ENCODE measurements around the gene LRRC8B.
"Not testable (repeated sequence)": the region's sequence is repeated elsewhere in the genome, so short reads cannot be mapped to it uniquely, and the experiment has no call there.

The LRRC8B gene

DNA sequence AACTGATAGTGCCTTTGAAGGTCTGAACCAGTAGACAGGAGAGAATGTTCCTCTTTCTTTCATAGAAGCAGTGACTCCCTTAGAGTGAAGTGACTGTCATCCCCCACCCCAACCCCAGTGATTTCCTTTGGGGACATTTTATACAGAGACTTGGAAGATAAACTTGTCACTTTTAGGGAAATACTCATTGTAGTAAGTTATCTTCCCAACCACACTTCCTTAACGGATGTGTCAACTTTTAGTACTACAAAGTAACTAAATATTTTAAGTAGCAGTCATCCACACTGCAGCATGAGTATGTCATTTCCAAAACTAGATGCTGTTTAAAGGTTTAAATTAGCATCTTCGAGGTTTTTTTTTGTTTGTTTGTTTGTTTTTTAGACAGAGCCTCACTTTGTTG lies 13.7 kb downstream of the LRRC8B start:
- no peak for DNase-seq (ENCODE audit: low read depth)
- TF ChIP-seq, protein P1, sequence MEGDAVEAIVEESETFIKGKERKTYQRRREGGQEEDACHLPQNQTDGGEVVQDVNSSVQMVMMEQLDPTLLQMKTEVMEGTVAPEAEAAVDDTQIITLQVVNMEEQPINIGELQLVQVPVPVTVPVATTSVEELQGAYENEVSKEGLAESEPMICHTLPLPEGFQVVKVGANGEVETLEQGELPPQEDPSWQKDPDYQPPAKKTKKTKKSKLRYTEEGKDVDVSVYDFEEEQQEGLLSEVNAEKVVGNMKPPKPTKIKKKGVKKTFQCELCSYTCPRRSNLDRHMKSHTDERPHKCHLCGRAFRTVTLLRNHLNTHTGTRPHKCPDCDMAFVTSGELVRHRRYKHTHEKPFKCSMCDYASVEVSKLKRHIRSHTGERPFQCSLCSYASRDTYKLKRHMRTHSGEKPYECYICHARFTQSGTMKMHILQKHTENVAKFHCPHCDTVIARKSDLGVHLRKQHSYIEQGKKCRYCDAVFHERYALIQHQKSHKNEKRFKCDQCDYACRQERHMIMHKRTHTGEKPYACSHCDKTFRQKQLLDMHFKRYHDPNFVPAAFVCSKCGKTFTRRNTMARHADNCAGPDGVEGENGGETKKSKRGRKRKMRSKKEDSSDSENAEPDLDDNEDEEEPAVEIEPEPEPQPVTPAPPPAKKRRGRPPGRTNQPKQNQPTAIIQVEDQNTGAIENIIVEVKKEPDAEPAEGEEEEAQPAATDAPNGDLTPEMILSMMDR (conservative IDR thresholded peaks at IDR 0.05; ENCODE audit: low read depth, low read length) = no peak
- H3K4me3 ChIP-seq (ENCODE audit: low read depth, low read length) = no peak overlapping the region

DNA sequence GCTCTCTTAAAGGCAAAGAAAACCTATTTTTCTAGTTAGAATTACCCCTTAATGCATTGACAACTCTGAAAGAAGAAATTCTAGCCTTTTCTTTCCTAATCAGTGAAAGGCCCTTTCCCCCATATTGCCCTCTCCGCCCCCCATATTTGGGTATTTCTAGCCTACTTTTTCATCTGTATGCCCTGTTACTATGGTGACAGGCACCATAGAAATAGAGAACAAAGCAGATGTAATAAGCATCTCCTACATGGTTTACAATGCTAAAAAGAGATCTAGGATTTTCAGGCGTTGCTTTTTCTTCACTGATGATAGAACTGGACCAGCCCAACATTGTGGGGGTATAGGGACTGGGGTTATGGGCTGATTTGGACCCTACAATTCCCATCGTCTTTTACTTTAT lies 14.5 kb downstream of the LRRC8B start:
- no peak overlapping the region for H3K4me3 ChIP-seq (ENCODE audit: low read depth, low read length)
- TF ChIP-seq, protein P1 (conservative IDR thresholded peaks at IDR 0.05; ENCODE audit: low read depth, low read length) = no peak
- DNase-seq (ENCODE audit: low read depth) = no peak

DNA sequence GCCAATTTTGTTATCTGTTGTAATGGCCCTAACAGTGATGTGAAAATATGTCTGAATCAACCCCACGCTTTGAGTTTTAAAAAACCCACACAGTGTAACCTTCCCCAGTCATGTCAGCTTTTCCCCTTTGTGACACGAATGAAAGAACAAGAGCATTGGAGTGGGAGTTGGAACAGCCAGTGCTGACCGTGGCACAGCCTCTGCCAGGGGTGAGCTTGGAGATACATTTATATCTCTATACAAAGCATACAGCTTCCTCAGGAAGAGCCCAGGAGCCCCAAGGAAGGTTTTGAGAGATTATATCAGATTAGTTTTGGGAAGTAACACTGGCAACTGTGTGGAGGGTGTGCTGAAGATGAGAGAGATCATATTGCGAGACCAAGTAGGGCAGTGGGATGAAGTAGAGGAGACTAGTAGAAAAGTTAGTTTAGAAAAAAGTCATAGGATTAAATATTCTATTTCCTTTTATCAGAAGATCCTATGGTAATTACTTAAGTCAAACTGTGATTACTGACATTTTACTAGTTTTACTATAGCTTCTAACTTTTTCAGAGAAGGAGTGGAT lies 15.9 kb downstream of the LRRC8B start:
- H3K4me3 ChIP-seq (ENCODE audit: low read depth, low read length) = no peak overlapping the region
- TF ChIP-seq, protein P1 (conservative IDR thresholded peaks at IDR 0.05; ENCODE audit: low read depth, low read length) = no peak
- no peak for DNase-seq (ENCODE audit: low read depth)

DNA sequence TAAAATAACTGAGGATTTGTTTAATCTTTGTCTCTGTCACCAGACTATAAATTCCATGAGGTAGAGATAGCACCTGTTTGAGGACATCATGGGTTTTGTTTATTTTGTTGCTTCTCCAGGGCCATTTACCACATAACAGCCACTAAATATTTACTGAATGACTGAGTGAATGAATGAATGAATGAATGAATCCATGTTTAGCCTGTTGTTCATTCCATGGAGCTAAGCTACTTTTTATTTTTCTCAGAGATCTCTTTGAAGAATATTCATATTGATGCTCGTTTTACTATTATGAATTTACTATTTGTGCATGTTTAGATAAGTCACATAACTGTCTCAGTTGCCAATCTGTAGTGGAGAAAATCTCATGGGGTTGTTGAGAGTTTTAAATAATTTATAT lies 17.7 kb downstream of the LRRC8B start:
- no peak overlapping the region for H3K4me3 ChIP-seq (ENCODE audit: low read depth, low read length)
- TF ChIP-seq, protein P1 (conservative IDR thresholded peaks at IDR 0.05; ENCODE audit: low read depth, low read length) = no peak

DNA sequence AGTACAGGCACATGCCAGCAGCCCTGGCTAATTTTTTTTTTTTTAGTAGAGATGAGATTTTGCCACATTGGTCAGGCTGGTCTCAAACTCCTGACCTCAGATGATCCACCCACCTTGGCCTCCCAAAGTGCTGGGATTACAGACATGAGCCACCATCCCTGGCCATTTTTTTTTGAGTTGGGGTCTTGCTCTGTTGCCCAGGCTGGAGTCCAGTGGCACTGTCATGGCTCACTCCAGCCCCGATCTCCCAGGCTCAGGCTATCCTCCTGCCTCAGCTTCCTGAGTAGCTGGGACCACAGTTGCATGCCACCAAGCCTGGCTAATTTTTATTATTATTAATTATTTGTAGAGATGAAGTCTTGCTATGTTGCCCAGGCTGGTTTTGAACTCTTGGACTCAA lies 19.0 kb downstream of the LRRC8B start:
- H3K4me3 ChIP-seq (ENCODE audit: low read depth, low read length); DNase-seq (ENCODE audit: low read depth): not testable (repeated sequence)

More for the DNA sequence above, 17.7 kb downstream of the LRRC8B start:
- DNase-seq (ENCODE audit: low read depth) = no peak

DNA sequence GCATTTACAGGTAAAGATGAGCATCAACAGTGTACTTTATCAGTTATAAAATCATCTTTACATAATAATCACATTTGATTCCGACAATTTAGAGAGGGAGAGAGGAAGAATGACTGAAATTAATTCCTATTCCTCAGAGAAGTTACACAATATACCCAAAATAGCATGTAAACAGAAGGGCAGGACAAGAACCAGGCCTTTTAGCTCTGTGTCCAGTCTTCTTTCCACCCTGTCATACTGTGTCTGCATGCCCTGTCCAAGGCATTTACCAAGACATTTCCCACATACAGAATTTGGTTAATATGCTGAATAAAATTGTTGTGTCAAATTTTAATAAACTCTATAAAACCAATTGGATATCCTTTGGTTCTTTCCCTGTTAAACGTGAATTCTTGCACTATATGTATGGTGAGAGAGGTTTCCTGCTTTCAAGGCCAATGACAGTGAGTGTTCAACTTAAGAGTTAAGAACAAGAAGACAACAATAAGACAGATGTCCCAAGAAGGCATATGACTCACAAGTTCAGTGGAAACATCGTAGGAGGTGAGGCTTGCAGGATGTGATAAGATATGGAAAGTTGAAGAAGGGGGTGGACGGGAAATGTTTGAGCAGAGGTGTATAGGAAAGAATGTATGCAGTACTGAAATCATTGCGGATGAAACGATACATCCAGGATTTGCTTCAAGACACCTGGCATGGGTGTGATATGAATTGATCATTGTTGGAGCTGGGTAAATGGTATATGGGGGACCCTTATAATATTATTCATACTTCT lies 20.8 kb downstream of the LRRC8B start:
- TF ChIP-seq, protein P1 (conservative IDR thresholded peaks at IDR 0.05; ENCODE audit: low read depth, low read length) = no peak
- DNase-seq (ENCODE audit: low read depth) = peak; percentile 52

DNA sequence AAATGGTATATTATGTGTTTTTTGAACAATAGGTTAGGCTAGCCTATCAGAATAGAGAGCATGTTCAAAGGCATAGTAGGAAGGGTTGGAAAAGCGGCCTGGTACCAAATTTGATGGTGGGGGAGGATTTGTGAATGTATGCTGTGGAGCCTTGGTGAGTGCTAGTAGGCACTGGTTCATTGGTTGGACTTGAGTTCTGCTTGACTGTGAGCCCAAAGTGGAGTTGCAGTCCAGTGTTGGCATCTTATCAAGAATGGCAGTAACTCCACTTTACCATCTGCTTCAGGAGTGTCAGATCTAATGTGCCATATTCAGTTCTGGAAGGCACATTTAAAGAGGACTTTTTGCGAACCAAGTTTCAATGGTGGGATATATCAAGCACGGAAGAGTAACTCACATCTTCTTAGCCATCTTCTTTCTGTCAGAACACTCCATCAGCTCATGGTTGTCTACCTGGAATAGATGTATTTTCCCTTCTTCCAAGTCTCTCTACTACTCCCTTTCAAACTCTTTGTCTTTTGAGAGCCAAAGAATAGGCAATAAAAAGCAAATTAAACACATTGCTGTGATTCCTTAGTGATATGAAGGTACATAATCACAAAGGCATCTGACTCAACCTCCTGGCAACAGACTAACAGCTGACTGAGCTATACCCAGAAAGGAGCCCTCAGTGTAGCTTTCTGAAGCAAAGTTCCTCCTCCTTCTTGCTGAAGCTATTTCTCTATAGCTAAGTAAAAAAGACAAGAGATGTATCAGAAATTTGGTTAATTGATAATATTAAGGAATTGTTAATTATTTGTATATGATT lies 21.7 kb downstream of the LRRC8B start:
- DNase-seq (ENCODE audit: low read depth) = peak; percentile 66
- TF ChIP-seq, protein P1 (conservative IDR thresholded peaks at IDR 0.05; ENCODE audit: low read depth, low read length) = no peak
- no peak overlapping the region for H3K4me3 ChIP-seq (ENCODE audit: low read depth, low read length)

More for the DNA sequence above, 20.8 kb downstream of the LRRC8B start:
- H3K4me3 ChIP-seq (ENCODE audit: low read depth, low read length) = no peak overlapping the region
